GM12891 (cell line): Measurements from ENCODE around the gene SOWAHC.

Experiments
- POLR2A ChIP-seq: IDR thresholded peaks from 2 replicates; pipeline ENCODE4 v1.6.1; 2011; ENCODE audit warnings: low read depth, low read length, control low read depth
- POLR2AphosphoS5 ChIP-seq: IDR thresholded peaks from 2 replicates; pipeline ENCODE4 v1.6.1; 2011; ENCODE audit warnings: low read depth, low read length, control low read depth
- POU2F2 ChIP-seq: IDR thresholded peaks from 2 replicates; pipeline ENCODE4 v1.6.1; 2011; ENCODE audit warnings: low read depth, mild to moderate bottlenecking, control low read depth, low read length, moderate library complexity
- SPI1 ChIP-seq: IDR thresholded peaks from 2 replicates; pipeline ENCODE4 v1.6.1; 2011; ENCODE audit warnings: low read depth, low read length, control low read depth
- TAF1 ChIP-seq: IDR thresholded peaks from 2 replicates; pipeline ENCODE4 v1.6.1; 2011; ENCODE audit warnings: low read depth, low read length, control low read depth

DNA sequence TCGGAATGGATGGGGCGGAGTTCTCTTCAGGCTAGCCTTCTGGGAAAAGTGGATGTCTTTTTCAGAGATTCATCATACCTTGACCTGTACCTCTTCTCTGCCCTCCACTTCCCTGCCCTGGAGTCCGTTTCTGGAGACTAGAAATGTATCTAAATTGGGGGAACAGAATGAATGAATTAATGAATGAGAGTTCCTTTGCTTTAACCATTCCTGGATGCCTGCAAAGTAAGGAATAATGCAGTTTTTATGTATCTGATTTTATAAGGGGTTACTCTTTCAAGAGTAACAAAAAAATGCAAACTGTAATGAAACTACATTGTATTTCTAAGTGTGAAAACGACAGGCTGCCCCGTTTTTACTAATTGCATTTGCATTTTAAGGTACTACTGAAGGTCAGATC, 2.0 kb downstream of the SOWAHC start:
- TF ChIP-seq TAF1 (no peak), POLR2A (no peak), POLR2AphosphoS5 (no peak), SPI1 (no peak), POU2F2 (no peak)
